VCaP (cell line): ENCODE results near the gene LACC1.

Experiments
- H3K27ac ChIP-seq: fragments of 450-650 bp; 2 replicates; pipeline ENCODE4 v1.5.1; 2017
- TF ChIP-seq, protein P1 (sequence below): fragments of 450-650 bp; conservative IDR thresholded peaks from 2 replicates; pipeline ENCODE4 v1.5.1; 2017; ENCODE audit warnings: mild to moderate bottlenecking, moderate library complexity

The LACC1 gene

GRCh38 chr13:43850873-43851272 lies 28.8 kb upstream of the LACC1 start:
- TF ChIP-seq, protein P1, sequence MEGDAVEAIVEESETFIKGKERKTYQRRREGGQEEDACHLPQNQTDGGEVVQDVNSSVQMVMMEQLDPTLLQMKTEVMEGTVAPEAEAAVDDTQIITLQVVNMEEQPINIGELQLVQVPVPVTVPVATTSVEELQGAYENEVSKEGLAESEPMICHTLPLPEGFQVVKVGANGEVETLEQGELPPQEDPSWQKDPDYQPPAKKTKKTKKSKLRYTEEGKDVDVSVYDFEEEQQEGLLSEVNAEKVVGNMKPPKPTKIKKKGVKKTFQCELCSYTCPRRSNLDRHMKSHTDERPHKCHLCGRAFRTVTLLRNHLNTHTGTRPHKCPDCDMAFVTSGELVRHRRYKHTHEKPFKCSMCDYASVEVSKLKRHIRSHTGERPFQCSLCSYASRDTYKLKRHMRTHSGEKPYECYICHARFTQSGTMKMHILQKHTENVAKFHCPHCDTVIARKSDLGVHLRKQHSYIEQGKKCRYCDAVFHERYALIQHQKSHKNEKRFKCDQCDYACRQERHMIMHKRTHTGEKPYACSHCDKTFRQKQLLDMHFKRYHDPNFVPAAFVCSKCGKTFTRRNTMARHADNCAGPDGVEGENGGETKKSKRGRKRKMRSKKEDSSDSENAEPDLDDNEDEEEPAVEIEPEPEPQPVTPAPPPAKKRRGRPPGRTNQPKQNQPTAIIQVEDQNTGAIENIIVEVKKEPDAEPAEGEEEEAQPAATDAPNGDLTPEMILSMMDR, result no peak

DNA sequence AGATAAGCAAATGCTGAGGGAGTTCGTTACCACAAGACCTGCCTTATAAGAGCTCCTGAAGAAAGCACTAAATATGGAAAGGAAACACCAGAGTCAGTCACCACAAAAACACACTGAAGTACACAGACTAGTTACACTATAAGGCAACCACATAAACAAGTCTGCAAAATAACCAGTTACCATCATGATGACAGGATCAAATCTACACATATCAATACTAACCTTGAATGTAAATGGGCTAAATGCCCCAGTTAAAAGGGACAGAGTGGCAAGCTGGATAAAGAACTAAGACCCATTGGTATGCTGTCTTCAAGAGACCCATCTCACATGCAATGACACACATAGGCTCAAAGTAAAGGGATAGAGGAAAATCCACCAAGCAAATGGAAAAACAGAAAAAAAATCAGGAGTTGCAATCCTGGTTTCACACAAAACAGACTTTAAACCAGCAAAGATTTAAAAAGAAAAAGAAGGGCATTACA lies 26.7 kb upstream of the LACC1 start:
- H3K27ac ChIP-seq, result no peak overlapping the region
- TF ChIP-seq, protein P1, result no peak

More at GRCh38 chr13:43850873-43851272, 28.8 kb upstream of the LACC1 start:
- no peak overlapping the region for H3K27ac ChIP-seq

- TF ChIP-seq, protein P1, result no peak
- no peak overlapping the region for H3K27ac ChIP-seq
Measured at GRCh38 chr13:43861863-43862262, 17.8 kb upstream of the LACC1 start.

DNA sequence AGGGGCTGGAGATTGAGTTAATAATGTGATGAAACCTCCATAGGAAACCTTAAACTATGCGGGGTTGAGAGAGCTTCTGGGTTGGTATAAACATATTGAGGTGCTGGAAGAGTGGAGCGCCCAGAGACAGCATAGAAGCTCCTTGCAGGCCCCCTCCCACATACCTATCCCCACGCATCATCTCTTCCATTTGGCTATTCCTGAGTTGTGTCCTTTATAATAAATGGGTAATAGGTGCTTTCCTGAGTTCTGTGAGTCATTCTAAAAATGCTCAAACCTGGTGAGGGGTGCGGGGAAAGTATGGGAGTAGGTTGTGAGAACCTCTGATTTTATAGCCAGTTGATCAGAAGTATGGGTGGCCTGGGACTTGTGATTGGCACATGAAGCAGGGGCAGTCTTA lies 14.8 kb upstream of the LACC1 start:
- TF ChIP-seq, protein P1, result no peak
- H3K27ac ChIP-seq, result no peak overlapping the region

DNA sequence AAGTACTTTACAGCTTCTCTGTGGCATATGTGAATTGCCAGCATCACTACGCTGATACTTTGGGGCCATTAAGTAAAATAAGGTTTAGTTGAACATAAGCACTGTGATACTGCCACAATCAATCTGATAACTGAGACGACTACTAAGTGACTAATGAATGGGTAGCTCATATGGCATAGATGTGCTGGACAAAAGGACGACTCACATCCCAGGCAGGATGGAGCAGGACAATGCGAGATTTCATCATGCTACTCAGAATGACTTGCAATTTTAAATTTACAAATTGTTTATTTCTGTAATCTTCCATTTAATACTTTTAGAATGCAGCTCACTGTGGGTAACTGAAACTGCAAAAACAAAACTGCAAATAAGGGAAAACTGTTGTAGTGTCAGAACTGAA lies 13.8 kb upstream of the LACC1 start:
- TF ChIP-seq, protein P1, result no peak
- H3K27ac ChIP-seq, result no peak overlapping the region

DNA sequence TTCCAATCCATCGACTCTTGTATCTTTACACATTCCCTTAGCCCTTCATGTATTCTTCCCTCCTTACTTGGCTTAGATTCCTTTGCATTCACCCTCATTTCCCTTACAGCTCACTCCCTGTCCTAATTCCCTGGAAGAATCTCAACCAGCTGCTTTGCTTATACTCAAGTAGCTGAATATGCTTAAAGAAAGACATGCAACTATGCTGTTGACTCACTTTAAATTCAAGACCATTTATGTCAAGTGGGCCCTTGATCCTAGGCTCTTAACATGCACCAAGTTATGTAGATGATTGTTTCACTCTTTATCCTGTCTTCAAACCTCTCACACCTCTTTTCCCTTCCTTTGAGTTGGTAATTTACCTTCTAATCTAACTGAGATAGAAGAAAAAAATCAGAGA lies 7.5 kb upstream of the LACC1 start:
- TF ChIP-seq, protein P1, result no peak
- no peak overlapping the region for H3K27ac ChIP-seq

GRCh38 chr13:43874504-43875092 lies 5.1 kb upstream of the LACC1 start:
- TF ChIP-seq, protein P1, result peak; percentile 75
- no peak overlapping the region for H3K27ac ChIP-seq
